Suppressor macrophage treated with lipopolysaccharide for 4 hours (primary cell): ENCODE data around the gene SGMS1.
"Not testable (repeated sequence)": the region's sequence is repeated elsewhere in the genome, so short reads cannot be mapped to it uniquely, and the experiment has no call there.

ENCODE experiments used
- DNase-seq: peaks from one replicate; pipeline ENCODE4 v3.0.0-alpha.2; 2020

SGMS1 gene

DNA sequence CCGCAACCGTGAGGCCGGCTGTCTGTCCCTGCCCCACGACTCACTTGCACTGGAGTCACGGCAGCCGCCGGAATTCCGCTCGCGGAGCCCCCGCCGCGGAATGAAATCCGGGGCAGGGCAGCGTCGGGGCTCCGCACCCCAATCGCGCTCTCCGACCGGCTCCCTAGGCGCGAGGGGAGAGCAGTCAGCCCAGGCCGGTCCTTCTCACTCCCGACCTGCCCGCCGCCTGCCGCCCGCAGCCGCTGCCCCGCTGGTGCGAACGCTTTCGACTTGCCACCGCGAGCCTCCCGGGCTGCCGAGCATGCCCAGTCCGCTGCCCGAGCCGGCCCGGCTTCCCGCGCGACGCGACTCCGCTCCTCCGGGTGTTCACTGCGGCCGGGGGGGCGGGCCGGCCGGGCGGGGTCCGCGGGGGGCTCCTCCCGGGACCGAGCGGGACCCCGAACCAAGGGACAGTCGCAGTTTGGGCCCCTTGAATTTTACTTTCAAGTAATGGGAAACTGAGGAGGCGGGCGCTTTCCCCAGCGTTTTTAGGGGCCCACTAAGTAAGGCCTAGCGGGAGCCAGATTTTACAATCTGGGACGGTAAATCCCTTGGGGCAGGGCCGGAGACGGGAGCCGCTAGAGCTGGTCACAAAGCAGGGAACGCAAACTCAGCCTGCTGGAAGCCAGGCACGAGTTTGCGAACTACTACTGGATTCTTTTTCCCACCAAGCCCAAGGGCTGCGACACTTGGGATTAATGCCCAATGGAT, at the start of gene SGMS1:
TSS of gene SGMS1 (minus strand) at position 294 of the 750 bp plus-strand sequence. CDS start 279,842 bp downstream, outside the sequence.
- DNase-seq, result peak; percentile 94

DNA sequence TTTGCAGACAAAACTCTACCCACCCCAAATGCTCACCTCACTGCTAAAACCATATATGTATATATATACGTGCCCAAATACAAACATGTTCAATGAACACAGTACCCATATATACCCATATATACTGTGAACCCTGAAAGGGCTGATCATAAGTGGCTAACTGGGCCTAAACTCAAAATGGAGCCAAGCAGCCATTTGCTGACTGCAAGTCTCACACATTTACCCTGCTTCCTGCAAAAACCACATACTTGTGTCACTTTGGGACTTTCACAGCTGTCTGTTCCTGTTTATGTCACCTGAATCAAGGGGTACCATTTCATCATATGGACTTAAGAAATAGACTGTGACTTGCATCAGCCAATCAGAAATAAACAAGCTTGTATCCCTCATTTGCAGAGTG, 48.4 kb upstream of the SGMS1 start:
- peak; percentile 6 for DNase-seq

DNA sequence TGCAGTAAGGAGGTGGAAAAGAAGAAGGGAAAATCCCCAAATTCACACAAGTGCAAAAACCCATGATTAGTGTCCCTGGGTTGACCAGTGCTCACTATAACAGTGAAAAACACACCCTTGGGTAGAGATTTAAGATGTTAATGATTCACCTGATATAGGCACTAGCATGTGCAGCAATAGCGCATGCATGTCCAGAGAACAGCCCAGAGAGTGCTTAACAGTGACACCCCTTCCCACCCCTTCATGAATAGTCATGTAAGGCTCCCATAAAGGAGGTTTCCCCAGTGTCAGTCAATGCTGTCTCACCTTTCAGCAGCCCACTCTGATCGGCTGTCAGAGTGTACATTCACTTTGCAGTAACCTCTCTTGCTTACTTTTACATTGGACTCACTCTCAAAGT, 47.9 kb upstream of the SGMS1 start:
- not testable (repeated sequence) for DNase-seq

DNA sequence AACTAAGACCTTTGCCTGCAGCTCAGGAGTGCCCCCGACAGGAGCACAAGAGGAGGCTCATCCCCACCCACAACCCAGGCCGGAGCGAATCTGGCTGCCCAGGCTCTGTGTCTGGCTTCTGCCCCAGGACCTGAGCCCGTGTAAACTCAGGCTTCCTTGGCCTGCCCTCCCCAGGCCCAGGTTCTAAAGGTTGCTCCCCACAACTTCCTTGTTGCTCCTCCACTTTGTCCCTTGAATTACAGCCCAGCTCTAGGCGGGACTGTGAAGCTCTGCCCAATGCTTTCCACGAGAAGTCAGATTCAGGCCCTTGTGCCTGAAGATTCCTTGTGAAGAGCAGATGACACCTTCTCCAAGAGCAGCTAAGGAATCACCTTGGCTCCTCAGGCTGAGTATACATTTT, 46.2 kb upstream of the SGMS1 start:
- not testable (repeated sequence) for DNase-seq

DNA sequence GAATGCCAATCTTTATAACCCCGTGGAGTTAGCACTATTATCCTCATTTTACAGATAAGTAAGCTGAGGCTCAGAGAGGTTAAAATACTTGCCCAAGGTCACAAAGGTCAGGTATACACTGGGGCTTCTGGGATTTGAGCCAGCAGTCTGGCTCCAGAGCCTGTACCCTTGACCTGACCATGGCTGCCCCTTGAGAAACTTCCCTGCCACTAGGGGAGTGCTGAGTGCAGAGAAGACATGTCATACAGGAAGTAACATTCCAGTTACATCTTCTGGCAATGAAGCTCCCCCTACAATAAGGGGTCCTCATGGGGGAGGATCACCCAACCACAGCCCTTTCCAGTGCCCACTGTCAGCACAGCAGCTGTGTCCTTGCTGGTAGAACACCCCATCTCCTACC, 43.6 kb upstream of the SGMS1 start:
- DNase-seq, result not testable (repeated sequence)

DNA sequence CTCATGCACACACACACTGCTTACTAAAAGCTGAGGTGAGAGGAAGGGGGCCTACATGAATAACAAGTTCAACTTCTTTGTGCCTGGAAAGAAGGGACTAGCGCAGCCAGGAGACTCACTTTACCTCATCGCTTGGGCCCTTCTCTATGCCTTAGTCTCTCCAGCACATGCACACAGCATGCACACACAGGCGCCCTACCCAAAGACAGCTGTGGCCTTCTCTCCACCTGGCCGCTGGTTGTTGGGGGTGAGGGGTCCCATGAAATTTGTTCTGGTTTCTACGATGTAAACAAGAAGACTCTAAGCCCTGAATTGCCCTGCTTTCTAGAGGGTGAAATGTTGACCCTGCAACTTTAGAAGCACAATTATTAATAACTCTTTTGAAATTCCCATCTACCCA, 38.7 kb upstream of the SGMS1 start:
- DNase-seq, result not testable (repeated sequence)

DNA sequence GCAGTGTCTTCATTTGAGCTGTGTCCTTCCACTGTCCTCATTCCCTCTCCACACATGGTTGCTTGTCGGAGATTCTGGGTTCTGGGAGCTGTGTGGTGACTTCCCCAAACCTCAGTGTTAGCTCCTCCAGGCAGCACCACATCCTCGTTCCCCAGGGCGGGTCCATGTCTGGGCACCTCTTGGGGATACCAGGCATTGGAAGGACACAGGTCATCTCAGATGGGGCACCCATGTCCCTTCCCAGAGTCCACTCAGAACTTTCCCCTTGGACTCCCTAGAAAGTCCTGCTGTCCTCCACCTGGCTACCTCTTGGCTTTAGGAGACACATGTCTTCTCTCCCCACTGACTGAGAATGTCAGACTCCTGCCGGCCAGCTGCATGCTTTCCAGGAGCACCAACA, 37.8 kb upstream of the SGMS1 start:
- not testable (repeated sequence) for DNase-seq

DNA sequence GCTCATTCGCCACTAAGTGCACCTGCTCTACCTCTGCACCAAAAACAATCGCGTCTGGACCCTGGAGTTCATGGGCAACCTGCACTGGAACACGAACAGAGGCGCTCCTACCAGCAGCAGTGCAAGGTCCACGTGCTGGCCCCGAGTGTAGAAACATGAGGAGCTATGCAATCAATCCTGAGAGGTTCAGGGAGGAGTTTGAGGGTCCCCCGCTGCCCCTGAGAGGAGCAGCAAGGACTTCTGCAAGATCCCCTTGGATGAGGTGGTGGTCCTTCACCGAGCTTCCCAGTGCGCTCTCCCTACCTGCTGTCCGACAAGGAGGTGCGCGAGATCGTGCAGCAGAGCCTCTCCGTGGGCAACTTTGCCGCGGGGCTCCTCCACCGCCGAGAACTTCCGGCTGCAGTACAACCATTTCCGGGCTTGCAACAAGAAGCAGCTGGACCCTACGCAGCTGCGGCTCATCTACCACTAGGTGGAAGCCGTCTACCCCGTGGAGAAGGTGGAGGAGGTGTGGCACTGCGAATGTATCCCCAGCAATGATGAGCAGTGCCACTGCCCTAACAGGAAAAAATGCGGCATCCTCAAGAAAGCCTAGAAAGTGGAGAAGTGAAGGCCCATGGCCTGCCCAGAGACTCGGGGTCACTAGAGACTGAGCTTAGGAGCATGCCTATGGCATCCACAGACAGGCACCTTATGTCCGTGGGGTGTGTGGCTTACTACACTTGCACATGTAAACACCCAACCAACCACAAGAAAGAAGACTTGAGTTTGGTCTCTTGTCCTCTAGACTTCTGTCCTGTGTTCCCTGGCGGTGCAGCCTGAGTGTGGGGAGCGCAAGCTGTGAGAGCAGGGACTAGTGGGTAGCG, 36.3 kb upstream of the SGMS1 start:
- DNase-seq, result peak; percentile 33

DNA sequence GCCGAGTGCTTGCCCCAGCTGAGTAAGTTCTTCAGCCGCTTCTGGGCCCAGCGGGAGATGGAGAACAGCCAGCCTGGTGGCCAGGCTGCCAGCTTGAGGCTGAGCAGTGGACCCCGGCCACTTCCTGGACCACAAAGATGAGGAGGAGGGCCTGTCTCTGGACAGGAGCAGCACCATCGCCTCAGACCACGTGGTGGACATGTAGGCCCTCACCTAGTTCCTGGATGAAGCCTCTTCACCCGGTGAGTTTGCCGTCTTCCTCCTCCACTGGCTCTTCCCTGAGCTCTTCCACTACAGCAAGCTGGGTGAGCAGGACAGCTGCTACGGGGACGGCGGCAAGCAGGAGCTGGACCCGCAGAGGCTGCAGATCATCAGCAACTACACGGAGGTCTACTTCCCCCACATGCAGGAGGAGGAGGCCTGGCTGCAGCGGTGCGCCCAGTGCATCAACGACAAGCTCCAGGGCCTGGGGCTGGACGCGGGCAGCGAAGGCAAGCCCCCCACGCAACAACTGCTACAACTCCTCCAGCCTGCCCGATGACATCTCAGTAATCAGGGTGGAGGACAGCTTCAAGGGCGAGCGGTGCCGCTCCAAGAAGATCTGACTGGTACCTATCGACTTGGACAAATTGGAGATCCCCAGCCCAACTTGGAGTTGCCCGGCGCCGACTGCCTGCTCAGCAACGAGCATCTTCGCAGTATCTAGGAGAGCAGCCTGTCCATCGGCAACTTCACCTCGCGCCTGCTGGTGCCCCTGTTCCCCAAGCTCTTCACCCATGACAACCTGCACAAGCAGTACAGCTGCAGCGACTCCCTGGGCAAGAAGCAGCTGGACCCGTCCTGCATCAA, 35.5 kb upstream of the SGMS1 start:
- DNase-seq, result not testable (repeated sequence)

DNA sequence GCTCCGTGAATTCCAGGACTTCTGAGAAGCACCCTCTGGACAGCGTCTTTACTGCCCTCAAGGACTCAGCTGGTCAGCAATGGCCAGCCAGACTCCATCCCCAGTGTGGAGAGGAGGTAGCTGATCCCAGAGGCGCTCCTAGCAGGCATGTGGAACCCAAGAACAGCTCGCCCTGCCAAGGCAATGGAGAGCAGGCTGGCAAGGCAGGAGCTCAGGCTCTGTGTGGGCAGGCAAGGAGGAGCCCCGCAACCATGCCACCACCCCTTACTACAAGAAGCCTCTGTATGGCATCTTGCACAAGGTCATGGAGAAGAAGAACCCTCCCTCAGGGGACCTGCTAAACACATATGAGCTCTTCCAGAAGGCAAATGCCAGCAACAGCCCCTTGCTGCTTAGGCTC, 34.4 kb upstream of the SGMS1 start:
- DNase-seq, result no peak

DNA sequence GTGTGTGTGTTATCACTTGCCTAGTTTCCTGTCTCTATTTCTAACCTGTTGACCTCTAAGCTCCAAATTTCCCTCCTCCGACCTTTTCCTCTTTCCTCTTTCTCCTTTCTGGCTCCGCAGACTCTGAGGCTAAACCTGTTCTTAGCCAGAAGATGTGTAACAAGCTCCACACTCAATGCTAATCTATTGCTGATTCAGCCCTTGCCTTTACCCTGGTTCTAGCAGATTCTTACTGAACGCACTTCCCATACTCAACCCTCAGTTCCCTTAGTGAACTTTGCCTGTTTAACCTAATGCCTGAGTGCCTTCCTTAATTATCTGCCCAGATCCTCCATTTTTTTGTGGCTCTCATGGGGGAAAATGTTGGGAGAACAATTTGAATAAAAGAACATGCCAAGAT, 30.0 kb upstream of the SGMS1 start:
- peak; percentile 3 for DNase-seq

DNA sequence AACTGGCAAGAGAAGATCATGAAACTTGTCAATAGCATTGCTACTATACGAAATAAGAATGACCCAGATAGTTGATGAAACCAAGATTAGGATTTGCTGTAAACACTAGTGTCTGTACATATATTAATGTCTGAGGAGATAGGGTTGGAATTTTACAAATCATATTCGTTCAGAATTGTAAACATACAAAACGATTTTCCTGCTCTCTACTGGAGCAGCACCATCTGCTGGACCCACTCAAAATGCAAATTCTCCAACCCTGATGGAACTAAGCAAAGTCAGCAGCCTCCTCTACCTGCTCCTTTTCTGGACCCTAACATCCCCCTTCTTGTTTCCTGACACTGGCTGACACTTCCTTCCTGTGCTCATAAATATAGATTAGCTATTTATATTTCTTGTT, 29.4 kb upstream of the SGMS1 start:
- peak; percentile 9 for DNase-seq

DNA sequence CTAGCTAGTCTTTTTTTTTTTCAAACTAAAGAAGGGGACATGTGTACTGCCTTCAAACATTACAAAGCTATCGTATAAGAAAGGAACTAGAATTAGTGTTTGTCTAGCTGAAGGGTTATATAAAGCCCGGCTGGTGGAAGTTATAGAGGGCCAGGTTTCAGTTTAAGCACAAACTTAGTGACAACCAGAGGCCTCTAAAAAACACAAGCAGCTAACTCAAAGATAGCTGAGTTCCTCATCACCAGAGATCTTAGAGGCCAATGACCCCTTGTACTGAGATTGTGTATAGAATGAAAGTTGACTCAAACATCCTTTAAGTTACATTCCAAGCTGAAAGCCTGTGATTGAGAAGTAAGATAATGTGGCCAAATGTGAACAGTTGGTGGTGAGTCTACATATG, 28.1 kb upstream of the SGMS1 start:
- no peak for DNase-seq

DNA sequence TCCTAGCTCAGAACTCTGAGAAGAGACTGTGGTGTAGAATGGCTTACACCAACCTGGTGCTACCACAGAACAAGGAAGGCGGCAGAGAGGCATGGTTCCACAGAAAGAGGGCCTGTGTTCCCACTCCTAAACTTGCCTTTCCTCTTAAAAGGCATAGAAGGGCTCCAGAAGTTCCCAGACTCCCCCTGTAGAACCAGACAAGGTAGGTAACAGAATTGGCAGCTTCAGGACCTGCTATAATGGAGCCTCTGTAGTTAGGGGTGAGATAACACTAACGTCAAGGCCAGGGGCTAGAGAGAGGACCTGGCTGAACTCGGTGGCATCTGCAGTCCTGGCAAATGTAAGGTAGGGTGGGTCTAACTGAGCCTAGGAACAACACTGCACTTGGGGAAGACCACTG, 26.7 kb upstream of the SGMS1 start:
- DNase-seq, result no peak

DNA sequence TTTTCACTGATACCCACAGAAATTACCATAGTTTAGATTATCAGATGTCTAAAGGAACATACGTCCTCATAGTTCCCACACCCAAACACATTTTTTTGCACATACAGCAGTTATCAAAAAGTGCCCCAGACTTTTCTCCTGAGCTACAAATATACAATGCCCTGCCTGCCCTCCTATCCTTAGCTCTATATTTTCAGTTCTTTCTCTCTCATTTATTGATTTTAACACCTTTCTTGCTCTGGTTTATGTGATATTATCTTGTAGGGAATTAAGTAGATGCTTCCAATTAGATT, 25.1 kb upstream of the SGMS1 start:
- no peak for DNase-seq

DNA sequence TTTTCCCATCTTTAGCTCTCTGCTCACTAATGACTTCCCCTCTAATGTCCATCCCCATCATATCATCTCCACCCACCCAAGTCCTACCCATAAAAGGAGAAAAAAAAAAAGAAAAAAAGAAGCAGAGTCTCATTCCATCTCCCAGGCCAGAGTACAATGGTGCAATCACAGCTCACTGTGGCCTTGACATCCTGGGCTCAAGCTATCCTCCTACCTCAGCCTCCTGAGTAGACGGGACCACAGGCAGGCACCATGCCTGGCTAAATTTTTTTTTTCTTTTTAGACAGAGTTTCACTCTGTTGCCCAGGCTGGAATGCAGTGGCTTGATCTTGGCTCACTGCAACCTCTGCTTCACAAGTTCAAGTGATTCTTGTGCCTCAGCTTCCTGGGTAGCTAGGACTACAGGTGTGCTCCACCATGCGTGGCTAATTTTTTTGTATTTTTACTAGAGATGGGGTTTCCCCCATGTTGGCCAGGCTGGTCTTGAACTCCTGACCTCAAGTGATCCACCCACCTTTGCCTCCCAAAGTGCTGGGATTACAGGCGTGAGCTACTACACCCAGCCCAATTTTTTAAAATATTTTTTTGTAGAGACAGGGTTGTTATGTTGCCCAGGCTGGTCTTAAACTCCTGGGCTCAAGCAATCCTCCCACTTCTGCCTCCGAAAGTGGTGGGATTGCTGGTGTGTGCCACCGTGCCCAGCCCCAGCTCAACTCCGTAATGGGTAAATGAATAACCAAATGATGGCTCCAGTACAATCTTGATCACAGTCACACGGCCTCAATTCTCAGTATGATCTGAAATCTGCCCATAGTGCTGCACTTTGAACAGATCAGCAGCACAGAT, 24.6 kb upstream of the SGMS1 start:
- no peak for DNase-seq

DNA sequence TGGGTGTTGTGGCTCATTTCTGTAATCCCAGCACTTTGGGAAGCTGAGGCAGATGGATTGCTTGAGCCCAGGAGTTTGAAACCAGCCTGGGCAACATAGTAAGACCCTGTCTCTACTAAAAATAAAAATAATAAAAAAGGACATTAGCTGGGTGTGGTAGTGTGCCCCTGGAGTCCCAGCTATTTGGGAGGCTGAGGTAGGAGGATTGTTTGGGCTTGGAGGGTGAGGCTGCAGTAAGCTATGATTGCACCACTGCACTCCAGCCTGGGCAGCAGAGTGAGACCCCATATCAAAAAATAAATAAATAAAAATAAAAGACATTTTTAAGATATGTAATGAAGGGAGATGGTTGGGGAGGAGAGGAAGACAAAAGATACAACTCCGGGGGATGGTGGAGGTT, 23.6 kb upstream of the SGMS1 start:
- DNase-seq, result not testable (repeated sequence)

DNA sequence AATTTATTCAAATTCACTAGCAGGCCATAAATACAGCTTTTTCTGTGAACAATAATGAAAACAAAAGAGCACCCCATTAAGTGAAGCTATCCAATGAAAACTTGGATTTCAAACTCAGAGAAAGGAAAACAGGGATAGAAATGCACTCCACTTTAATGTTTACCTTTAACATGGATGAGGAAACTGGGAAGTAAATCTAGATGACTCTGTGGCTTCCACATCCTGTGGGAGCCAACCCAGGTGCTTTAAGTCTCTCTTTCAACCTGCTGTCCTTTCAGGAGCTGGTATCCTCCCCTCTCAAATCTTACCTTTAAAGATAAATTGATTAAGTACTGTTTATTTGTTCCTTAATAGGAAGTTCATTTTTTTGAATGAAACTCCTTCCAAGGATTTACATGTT, 21.5 kb upstream of the SGMS1 start:
- DNase-seq, result no peak

DNA sequence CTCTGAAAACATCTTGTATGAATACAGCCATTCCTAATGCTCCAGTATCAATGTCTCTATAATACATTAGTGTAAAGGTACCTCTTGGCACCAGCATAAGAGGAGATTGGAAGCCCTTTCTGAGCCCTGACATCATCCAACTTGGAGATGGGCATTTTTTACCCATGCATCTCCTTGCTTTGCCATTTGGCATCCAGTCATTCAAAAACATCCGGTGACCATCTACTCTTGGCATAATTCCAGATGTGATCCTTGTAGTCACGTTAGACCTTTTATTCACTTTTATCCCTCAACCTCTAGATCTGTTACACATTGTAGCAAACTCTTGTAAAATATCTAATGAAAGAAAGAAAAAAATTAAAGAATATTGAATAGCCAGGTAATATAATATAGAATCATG, 17.9 kb upstream of the SGMS1 start:
- DNase-seq, result no peak

DNA sequence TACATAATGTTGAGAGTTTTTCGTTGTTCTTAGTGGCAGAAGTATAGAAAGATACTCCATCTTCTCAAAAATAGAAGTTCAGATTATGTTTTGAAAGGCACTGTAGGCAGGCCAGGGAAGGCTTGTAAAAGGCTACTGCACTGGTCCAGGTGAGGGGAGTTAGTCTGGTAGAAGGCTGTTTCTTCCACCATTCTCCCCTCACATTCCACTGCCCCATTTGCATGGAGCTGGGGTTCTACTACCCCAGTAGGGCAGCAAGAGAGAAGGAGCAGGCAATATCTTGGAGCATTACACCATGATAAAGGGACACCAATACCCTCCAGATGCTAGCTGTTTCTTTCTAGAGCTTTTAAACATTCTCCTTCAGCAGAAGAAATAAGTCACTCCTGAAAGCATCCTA, 16.5 kb upstream of the SGMS1 start:
- DNase-seq, result no peak

DNA sequence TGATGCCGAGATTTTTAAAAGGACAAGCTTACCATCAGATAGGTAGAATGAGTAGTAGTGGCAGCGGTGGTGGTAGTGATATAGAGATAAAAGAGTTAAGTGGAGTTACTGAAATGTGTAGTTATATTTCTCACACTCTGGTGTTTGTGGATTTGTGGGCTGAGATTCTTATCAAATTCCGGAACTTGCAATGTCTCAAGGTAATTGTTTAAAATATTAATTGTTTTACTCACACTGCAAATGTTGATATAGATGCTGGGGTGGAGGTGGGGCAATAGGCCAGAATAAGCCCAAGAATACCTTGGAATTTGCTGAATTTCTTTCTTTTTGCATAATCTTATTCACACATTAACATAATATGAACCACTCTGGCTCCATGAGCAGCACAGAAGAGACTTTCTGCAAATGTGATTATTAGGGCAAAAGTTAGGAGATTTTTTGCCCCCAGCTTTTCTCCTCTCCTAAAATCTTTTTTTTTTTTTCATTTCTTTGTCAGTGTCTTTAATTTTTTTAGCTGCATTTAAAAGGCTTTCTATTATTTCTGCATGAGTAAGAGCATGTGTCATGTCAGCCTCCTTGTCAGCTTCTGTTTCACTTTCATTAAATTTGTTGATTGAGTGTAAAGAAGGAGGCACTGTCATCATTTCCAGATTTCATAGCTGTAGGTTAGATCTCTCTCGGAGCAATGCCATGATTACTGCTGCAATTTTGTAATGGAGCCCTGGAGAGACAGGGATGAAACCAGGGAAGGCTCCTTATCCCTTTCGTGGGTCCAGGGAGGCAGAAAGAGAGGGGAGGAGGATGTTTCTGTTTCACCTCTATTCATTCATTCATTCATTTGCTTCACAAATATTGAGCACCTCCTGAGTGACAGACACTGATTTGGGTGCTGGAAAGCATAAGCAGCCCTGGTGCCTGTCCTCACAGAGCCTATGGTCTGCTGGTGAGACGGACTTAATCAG, 13.1 kb upstream of the SGMS1 start:
- DNase-seq, result peak; percentile 53
